Measurements from ENCODE around the gene MPST.
A peak's percentile ranks its signal among the peaks of the same experiment; 100 is the strongest.

MPST gene

DNA sequence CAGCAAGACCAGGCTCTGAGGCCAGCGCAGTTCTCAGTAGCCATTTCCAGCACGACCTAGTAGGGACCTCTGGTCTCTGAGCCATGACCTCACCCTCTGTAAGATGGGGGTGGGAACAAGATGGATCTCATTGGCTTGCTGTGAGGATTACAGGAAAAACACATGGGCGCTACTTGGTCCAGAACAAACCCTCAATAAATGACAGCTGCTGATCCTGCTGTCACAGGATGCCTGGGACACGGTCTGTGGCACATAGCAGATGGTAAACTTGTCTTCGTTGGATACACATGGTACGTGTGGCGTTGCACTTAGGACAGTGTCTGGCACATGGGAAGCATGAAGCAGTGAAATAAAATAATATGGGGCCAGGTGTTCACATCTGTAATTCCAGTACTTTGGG lies 27.5 kb downstream of the MPST start:
- Histone ChIP-seq H3K27me3 (ENCODE audit: control insufficient read depth, low read length) (peaks cover 17% of the 10 kb centered on the region), H4K20me1 (ENCODE audit: control insufficient read depth, insufficient read depth, low read depth, low read length) (no peaks in the 10 kb centered on the region), H3K4me3 (ENCODE audit: low read length) (no peak overlapping the region), H3F3A (ENCODE audit: control insufficient read depth, insufficient read depth) (no peaks in the 10 kb centered on the region), H3K9me2 (replicated peaks; ENCODE audit: control insufficient read depth, low read length) (no peaks in the 10 kb centered on the region), H3K9me3 (ENCODE audit: control insufficient read depth, insufficient read depth, low read length) (no peaks in the 10 kb centered on the region), H3K27ac (ENCODE audit: low read depth, low read length) (no peak overlapping the region), H3K4me1 (ENCODE audit: control insufficient read depth, low read length) (peaks cover 10% of the 10 kb centered on the region), H3K4me2 (ENCODE audit: low read length) (no peak overlapping the region), H3K79me2 (ENCODE audit: control insufficient read depth, low read length) (no peaks in the 10 kb centered on the region), H3K36me3 (ENCODE audit: control insufficient read depth, low read length) (no peaks in the 10 kb centered on the region)
- TF ChIP-seq EZH2phosphoT487 (IDR thresholded peaks at IDR 0.05; ENCODE audit: borderline replicate concordance, low read length): no peak

DNA sequence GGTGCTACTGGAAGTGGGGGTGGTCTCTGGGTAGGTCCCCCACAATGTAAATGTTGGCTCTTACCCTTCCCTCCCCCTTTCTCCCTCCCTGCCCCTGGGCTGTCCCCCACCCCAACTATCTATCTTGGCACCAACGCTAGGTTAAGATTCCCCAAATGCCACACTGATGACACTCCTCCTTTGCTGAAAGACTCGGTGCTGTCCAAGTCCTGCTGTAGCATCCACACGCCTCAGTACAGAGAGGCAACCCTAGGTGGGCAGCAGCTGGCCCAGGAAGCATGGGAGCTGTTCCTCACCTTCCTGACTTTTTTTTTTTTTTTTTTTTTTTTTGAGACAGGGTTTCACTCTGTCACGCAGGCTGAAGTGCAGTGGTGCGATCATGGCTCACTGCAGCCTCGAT lies 28.6 kb downstream of the MPST start:
- Histone ChIP-seq H3K27ac (ENCODE audit: low read depth, low read length) (no peak overlapping the region), H3K4me1 (ENCODE audit: control insufficient read depth, low read length) (peaks cover 18% of the 10 kb centered on the region), H4K20me1 (ENCODE audit: control insufficient read depth, insufficient read depth, low read depth, low read length) (no peaks in the 10 kb centered on the region), H3K9me3 (ENCODE audit: control insufficient read depth, insufficient read depth, low read length) (no peaks in the 10 kb centered on the region), H3K4me3 (ENCODE audit: low read length) (no peak overlapping the region), H3K9me2 (replicated peaks; ENCODE audit: control insufficient read depth, low read length) (no peaks in the 10 kb centered on the region), H3K27me3 (ENCODE audit: control insufficient read depth, low read length) (peaks cover 14% of the 10 kb centered on the region), H3K36me3 (ENCODE audit: control insufficient read depth, low read length) (no peaks in the 10 kb centered on the region), H3F3A (ENCODE audit: control insufficient read depth, insufficient read depth) (no peaks in the 10 kb centered on the region), H3K79me2 (ENCODE audit: control insufficient read depth, low read length) (no peaks in the 10 kb centered on the region), H3K4me2 (ENCODE audit: low read length) (no peak overlapping the region)
- TF ChIP-seq, protein P1, sequence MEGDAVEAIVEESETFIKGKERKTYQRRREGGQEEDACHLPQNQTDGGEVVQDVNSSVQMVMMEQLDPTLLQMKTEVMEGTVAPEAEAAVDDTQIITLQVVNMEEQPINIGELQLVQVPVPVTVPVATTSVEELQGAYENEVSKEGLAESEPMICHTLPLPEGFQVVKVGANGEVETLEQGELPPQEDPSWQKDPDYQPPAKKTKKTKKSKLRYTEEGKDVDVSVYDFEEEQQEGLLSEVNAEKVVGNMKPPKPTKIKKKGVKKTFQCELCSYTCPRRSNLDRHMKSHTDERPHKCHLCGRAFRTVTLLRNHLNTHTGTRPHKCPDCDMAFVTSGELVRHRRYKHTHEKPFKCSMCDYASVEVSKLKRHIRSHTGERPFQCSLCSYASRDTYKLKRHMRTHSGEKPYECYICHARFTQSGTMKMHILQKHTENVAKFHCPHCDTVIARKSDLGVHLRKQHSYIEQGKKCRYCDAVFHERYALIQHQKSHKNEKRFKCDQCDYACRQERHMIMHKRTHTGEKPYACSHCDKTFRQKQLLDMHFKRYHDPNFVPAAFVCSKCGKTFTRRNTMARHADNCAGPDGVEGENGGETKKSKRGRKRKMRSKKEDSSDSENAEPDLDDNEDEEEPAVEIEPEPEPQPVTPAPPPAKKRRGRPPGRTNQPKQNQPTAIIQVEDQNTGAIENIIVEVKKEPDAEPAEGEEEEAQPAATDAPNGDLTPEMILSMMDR (IDR thresholded peaks at IDR 0.05; ENCODE audit: low read depth, low read length, poor library complexity, severe bottlenecking): no peak
- TF ChIP-seq EZH2phosphoT487 (IDR thresholded peaks at IDR 0.05; ENCODE audit: borderline replicate concordance, low read length): no peak

DNA sequence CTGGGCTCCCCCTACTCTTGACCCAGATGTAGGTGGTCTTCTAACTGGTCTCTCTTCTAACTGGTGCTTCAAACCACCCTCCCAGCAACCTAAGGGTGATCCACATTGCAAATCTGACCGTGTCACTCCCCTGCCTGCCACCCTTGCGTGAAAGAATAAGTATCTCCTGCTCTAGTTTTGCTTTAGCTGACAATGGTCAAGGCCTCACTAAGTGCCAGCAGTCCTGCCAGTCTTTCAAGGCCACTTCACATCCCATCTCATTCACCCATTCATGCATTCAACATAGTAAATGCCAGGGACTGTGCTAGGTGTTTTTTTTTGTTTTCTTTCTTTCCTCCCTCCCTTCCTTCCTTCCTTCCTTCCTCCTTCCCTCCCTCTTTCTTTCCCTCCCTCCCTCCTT lies 29.7 kb downstream of the MPST start:
- H3K4me3 ChIP-seq (ENCODE audit: low read length): no peak overlapping the region
- H3K79me2 ChIP-seq (ENCODE audit: control insufficient read depth, low read length): no peaks in the 10 kb centered on the region
- no peak overlapping the region for H3K4me2 ChIP-seq (ENCODE audit: low read length)
- no peaks in the 10 kb centered on the region for H3K9me3 ChIP-seq (ENCODE audit: control insufficient read depth, insufficient read depth, low read length)
- H3F3A ChIP-seq (ENCODE audit: control insufficient read depth, insufficient read depth): no peaks in the 10 kb centered on the region
- peaks cover 12% of the 10 kb centered on the region for H3K27me3 ChIP-seq (ENCODE audit: control insufficient read depth, low read length)
- TF ChIP-seq, protein P1 (IDR thresholded peaks at IDR 0.05; ENCODE audit: low read depth, low read length, poor library complexity, severe bottlenecking): no peak
- TF ChIP-seq EZH2phosphoT487 (IDR thresholded peaks at IDR 0.05; ENCODE audit: borderline replicate concordance, low read length): no peak
- H3K27ac ChIP-seq (ENCODE audit: low read depth, low read length): no peak overlapping the region
- no peaks in the 10 kb centered on the region for H3K9me2 ChIP-seq (replicated peaks; ENCODE audit: control insufficient read depth, low read length)
- H4K20me1 ChIP-seq (ENCODE audit: control insufficient read depth, insufficient read depth, low read depth, low read length): no peaks in the 10 kb centered on the region
- no peaks in the 10 kb centered on the region for H3K36me3 ChIP-seq (ENCODE audit: control insufficient read depth, low read length)
- peaks cover 16% of the 10 kb centered on the region for H3K4me1 ChIP-seq (ENCODE audit: control insufficient read depth, low read length)

DNA sequence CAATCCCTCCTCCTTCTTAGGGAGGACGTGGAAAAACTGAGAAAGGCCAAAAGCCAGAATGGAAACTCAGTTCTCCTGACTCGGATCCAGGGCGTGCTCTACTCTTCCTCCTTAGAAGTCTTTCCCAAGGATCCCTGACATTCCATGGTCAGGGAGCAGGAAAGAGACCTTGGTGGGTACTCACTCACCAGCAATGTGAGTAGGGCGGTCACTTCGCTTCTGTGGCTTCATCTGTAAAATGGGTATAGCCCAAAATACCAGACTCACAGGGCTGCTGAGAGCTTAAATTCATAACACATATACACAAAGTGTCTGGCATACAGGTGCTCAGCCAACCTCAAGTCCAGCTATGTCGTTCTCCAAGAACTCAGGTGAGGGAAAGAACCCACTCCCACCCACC lies 31.4 kb downstream of the MPST start:
- no peaks in the 10 kb centered on the region for H3K79me2 ChIP-seq (ENCODE audit: control insufficient read depth, low read length)
- no peaks in the 10 kb centered on the region for H3K36me3 ChIP-seq (ENCODE audit: control insufficient read depth, low read length)
- no peak overlapping the region for H3K4me3 ChIP-seq (ENCODE audit: low read length)
- TF ChIP-seq, protein P1 (IDR thresholded peaks at IDR 0.05; ENCODE audit: low read depth, low read length, poor library complexity, severe bottlenecking): no peak
- TF ChIP-seq EZH2phosphoT487 (IDR thresholded peaks at IDR 0.05; ENCODE audit: borderline replicate concordance, low read length): no peak
- no peaks in the 10 kb centered on the region for H3K9me2 ChIP-seq (replicated peaks; ENCODE audit: control insufficient read depth, low read length)
- H3K4me2 ChIP-seq (ENCODE audit: low read length): peak overlapping the region; percentile 87; the same call in 1 of the 2 replicates
- H3K9me3 ChIP-seq (ENCODE audit: control insufficient read depth, insufficient read depth, low read length): no peaks in the 10 kb centered on the region
- no peaks in the 10 kb centered on the region for H3F3A ChIP-seq (ENCODE audit: control insufficient read depth, insufficient read depth)
- peaks cover 10% of the 10 kb centered on the region for H3K4me1 ChIP-seq (ENCODE audit: control insufficient read depth, low read length)
- peaks cover 4% of the 10 kb centered on the region; the same call in 1 of the 2 replicates for H3K27me3 ChIP-seq (ENCODE audit: control insufficient read depth, low read length)
- H3K27ac ChIP-seq (ENCODE audit: low read depth, low read length): no peak overlapping the region
- H4K20me1 ChIP-seq (ENCODE audit: control insufficient read depth, insufficient read depth, low read depth, low read length): no peaks in the 10 kb centered on the region
